HepG2 (cell line): ENCODE measurements around the gene NRSN2. TPM values are rescaled to one million over a fixed set of nuclear protein-coding genes. Genes with fewer than 3 reads are reported as not detected.

Source experiments
- ARID4A ChIP-seq: sonication (generic); formaldehyde crosslinking; IDR thresholded peaks from 2 replicates; pipeline ENCODE4 v1.5.0; 2020; ENCODE audit warnings: mild to moderate bottlenecking, missing genetic modification reagents, borderline replicate concordance
- BCL6 ChIP-seq: IDR thresholded peaks from 2 replicates; pipeline ENCODE4 v1.6.1; 2016; ENCODE audit warnings: missing genetic modification reagents, missing compliant biosample characterization
- CCAR2 ChIP-seq: fragments of 200-400 bp; formaldehyde crosslinking; optimal IDR thresholded peaks from 2 replicates; pipeline ENCODE3; 2018; ENCODE audit warnings: low read depth, mild to moderate bottlenecking, low read length, moderate library complexity
- CENPT ChIP-seq: sonication (generic); formaldehyde crosslinking; IDR thresholded peaks from 2 replicates; pipeline ENCODE4 v1.8.0; 2022; ENCODE audit warnings: low read depth, mild to moderate bottlenecking, moderate library complexity, missing genetic modification reagents
- NFAT5 ChIP-seq: sonication (generic); formaldehyde crosslinking; IDR thresholded peaks from 2 replicates; pipeline ENCODE4 v1.4.0; 2020; ENCODE audit warnings: missing genetic modification reagents
- ONECUT2 ChIP-seq: sonication (generic); formaldehyde crosslinking; IDR thresholded peaks from 2 replicates; pipeline ENCODE4 v1.4.0; 2020; ENCODE audit warnings: missing genetic modification reagents
- RFXAP ChIP-seq: sonication (generic); formaldehyde crosslinking; IDR thresholded peaks from 2 replicates; pipeline ENCODE4 v1.4.0; 2020; ENCODE audit warnings: missing genetic modification reagents, borderline replicate concordance
- SMAD3 ChIP-seq: sonication (generic); formaldehyde crosslinking; IDR thresholded peaks from 2 replicates; pipeline ENCODE4 v1.4.0; 2020; ENCODE audit warnings: missing genetic modification reagents
- SMARCE1 ChIP-seq: fragments of 450-650 bp; IDR thresholded peaks from 2 replicates; pipeline ENCODE4 v1.6.1; 2017; ENCODE audit warnings: borderline replicate concordance
- SRSF4 ChIP-seq: fragments of 200-400 bp; formaldehyde crosslinking; IDR thresholded peaks from one replicate; pipeline ENCODE4 v1.6.1; 2018; ENCODE audit warnings: mild to moderate bottlenecking, low read depth, low read length, moderate library complexity; ENCODE audit not compliant: poor library complexity, severe bottlenecking
- SSRP1 ChIP-seq: IDR thresholded peaks from 2 replicates; pipeline ENCODE4 v1.6.1; 2016; ENCODE audit warnings: control low read depth
- ZNF230 ChIP-seq: sonication (generic); formaldehyde crosslinking; IDR thresholded peaks from 2 replicates; pipeline ENCODE4 v1.4.0; 2020; ENCODE audit warnings: mild to moderate bottlenecking, missing genetic modification reagents
- ZNF292 ChIP-seq: sonication (generic); formaldehyde crosslinking; IDR thresholded peaks from 2 replicates; pipeline ENCODE4 v1.8.1; 2022; ENCODE audit warnings: mild to moderate bottlenecking, low read depth, missing genetic modification reagents, borderline replicate concordance
- polyA plus RNA-seq, 8 experiments: library from polyadenylated mRNA; depleted of rRNA in 3 of 8; stranded (reverse) in 7 of 8; unstranded in 1 of 8; fragments of >200 nt; fragmentation: Illumina TruSeq in 4 of 8; extraction: Trizol in 4 of 8; gene quantifications; 2 replicates each; pipeline versions ENCODE4 v1.2.1 to v1.2.3, GENCODE V29; 2011 to 2016; ENCODE audit warnings: low read depth in 4 of 8, missing spikeins in 1 of 8, mixed read lengths in 1 of 8; ENCODE audit not compliant: insufficient read depth in 1 of 8
- total RNA-seq, 5 experiments: library from RNA; depleted of rRNA; stranded (reverse); fragments of >200 nt; fragmentation: Illumina TruSeq; extraction: Trizol; gene quantifications; 2 replicates each; pipeline ENCODE4 v1.2.3, GENCODE V29; 2016; ENCODE audit warnings: low read depth in 1 of 5
- TF ChIP-seq, protein P1 (sequence below): sonication (generic); formaldehyde crosslinking; IDR thresholded peaks from 2 replicates; pipeline ENCODE4 v1.5.1; 2020; ENCODE audit warnings: missing genetic modification reagents, mild to moderate bottlenecking, borderline replicate concordance
- TF ChIP-seq, protein P2 (sequence below), 2 experiments: sonication (generic) in 1 of 2; formaldehyde crosslinking in 1 of 2; IDR thresholded peaks; 2 replicates each; pipeline versions ENCODE4 v1.4.0 to v1.6.1; 2018 to 2020; ENCODE audit warnings: missing genetic modification reagents in 2 of 2, borderline replicate concordance in 1 of 2, low read depth in 1 of 2, mild to moderate bottlenecking in 1 of 2, missing biosample characterization in 1 of 2

Gene NRSN2
- total and polyA plus RNA-seq, 2 of the 13 experiments (the other 11 are each of a cell fraction or from before 2014, with no cell fraction given): 32.3 to 49.4 TPM

GRCh38 chr20:381581-382290 is 34.8 kb downstream of the NRSN2 start (continued):
- TF ChIP-seq ARID4A (peak; percentile 92), NFAT5 (CRISPR knock-in tag) (no peak), SMAD3 (CRISPR knock-in tag) (0 out of 2 replicates have a peak, but pooled peaks have one; percentile 25), ZNF292 (peak; percentile 86; the same call in 1 of the 2 replicates), BCL6 (0 out of 2 replicates have a peak, but pooled peaks have one; percentile 43), RFXAP (CRISPR knock-in tag) (peak; percentile 0; the same call in 1 of the 2 replicates), SSRP1 (CRISPR knock-in tag) (peak; percentile 91), ONECUT2 (CRISPR knock-in tag) (peak; percentile 30; the same call in 1 of the 2 replicates), CCAR2 (peak; percentile 75), SMARCE1 (no peak), ZNF230 (CRISPR knock-in tag) (0 out of 2 replicates have a peak, but pooled peaks have one; percentile 26), CENPT (peak; percentile 58; the same call in 1 of the 2 replicates), SRSF4 (peak; percentile 89)
- TF ChIP-seq, protein P1, sequence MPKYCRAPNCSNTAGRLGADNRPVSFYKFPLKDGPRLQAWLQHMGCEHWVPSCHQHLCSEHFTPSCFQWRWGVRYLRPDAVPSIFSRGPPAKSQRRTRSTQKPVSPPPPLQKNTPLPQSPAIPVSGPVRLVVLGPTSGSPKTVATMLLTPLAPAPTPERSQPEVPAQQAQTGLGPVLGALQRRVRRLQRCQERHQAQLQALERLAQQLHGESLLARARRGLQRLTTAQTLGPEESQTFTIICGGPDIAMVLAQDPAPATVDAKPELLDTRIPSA (CRISPR knock-in tag): peak; percentile 80; the same call in 1 of the 2 replicates
- TF ChIP-seq, protein P2, sequence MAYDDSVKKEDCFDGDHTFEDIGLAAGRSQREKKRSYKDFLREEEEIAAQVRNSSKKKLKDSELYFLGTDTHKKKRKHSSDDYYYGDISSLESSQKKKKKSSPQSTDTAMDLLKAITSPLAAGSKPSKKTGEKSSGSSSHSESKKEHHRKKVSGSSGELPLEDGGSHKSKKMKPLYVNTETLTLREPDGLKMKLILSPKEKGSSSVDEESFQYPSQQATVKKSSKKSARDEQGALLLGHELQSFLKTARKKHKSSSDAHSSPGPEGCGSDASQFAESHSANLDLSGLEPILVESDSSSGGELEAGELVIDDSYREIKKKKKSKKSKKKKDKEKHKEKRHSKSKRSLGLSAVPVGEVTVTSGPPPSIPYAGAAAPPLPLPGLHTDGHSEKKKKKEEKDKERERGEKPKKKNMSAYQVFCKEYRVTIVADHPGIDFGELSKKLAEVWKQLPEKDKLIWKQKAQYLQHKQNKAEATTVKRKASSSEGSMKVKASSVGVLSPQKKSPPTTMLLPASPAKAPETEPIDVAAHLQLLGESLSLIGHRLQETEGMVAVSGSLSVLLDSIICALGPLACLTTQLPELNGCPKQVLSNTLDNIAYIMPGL (CRISPR knock-in tag; IDR thresholded peaks at IDR 0.05; ENCODE audit: borderline replicate concordance in 1 of 2, low read depth in 1 of 2): peak in 1 of 2 experiments; percentile 81; a peak in 3 of 4 replicates
